Nephron (organoid): ENCODE results near the gene TBCEL.
"Not testable (repeated sequence)": the region's sequence is repeated elsewhere in the genome, so short reads cannot be mapped to it uniquely, and the experiment has no call there.

Experiments used
- H3K27ac Mint-ChIP-seq, 3 experiments: 2 replicates each; pipeline ENCODE4 v1.8.0; 2020; ENCODE audit warnings: mixed read lengths in 3 of 3, mild to moderate bottlenecking in 2 of 3, moderate library complexity in 1 of 3
- H3K27me3 Mint-ChIP-seq: 2 replicates; pipeline ENCODE4 v1.8.0; 2021; ENCODE audit warnings: low read depth, mild to moderate bottlenecking, moderate library complexity, mixed read lengths
- H3K36me3 Mint-ChIP-seq: 2 replicates; pipeline ENCODE4 v1.8.0; 2020; ENCODE audit warnings: low read depth, mixed read lengths
- H3K4me1 Mint-ChIP-seq: 2 replicates; pipeline ENCODE4 v1.8.0; 2020; ENCODE audit warnings: mixed read lengths
- H3K4me3 Mint-ChIP-seq, 3 experiments: 2 replicates each; pipeline ENCODE4 v1.8.0; 2020; ENCODE audit warnings: mild to moderate bottlenecking in 3 of 3, mixed read lengths in 3 of 3, moderate library complexity in 2 of 3
- H3K9me3 Mint-ChIP-seq: 2 replicates; pipeline ENCODE4 v1.8.0; 2020; ENCODE audit warnings: mixed read lengths
- TF ChIP-seq, protein P1 (sequence below), 3 experiments: fragments of 200-600 bp; sonication (generic); IDR thresholded peaks; one replicate each; pipeline ENCODE4 v1.5.0; 2021; ENCODE audit warnings: antibody characterized with exemption in 3 of 3; ENCODE audit not compliant: unreplicated experiment in 3 of 3

TBCEL gene

DNA sequence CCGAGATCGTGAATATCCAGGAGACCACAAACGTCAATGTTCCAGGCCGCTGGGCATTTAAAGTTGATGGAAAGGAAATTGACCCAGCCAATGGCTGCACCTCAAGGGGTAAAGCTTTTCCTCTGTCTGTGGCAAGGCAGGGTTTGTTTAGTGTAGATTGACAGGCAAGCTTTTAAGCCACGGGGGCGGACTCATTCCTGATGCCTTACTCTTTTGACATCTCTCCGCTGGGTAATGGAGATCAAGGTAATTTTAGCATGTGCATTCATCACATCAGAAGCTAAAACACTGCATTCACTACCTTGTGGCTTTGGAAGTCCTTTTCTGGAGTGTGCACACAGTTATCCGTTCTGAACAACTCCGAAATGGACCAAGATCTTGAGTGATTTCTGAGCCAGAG is 89.7 kb downstream of the TBCEL start:
- H3K9me3 Mint-ChIP-seq = no peaks in the 10 kb centered on the region
- no peak overlapping the region for H3K27ac Mint-ChIP-seq
- no peaks in the 10 kb centered on the region for H3K36me3 Mint-ChIP-seq
- peaks cover 29% of the 10 kb centered on the region for H3K4me1 Mint-ChIP-seq
- H3K4me3 Mint-ChIP-seq = no peak overlapping the region
- peaks cover 31% of the 10 kb centered on the region for H3K27me3 Mint-ChIP-seq
- TF ChIP-seq, protein P1, sequence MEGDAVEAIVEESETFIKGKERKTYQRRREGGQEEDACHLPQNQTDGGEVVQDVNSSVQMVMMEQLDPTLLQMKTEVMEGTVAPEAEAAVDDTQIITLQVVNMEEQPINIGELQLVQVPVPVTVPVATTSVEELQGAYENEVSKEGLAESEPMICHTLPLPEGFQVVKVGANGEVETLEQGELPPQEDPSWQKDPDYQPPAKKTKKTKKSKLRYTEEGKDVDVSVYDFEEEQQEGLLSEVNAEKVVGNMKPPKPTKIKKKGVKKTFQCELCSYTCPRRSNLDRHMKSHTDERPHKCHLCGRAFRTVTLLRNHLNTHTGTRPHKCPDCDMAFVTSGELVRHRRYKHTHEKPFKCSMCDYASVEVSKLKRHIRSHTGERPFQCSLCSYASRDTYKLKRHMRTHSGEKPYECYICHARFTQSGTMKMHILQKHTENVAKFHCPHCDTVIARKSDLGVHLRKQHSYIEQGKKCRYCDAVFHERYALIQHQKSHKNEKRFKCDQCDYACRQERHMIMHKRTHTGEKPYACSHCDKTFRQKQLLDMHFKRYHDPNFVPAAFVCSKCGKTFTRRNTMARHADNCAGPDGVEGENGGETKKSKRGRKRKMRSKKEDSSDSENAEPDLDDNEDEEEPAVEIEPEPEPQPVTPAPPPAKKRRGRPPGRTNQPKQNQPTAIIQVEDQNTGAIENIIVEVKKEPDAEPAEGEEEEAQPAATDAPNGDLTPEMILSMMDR (IDR thresholded peaks at IDR 0.05; ENCODE audit: unreplicated experiment in 3 of 3) = no peak

DNA sequence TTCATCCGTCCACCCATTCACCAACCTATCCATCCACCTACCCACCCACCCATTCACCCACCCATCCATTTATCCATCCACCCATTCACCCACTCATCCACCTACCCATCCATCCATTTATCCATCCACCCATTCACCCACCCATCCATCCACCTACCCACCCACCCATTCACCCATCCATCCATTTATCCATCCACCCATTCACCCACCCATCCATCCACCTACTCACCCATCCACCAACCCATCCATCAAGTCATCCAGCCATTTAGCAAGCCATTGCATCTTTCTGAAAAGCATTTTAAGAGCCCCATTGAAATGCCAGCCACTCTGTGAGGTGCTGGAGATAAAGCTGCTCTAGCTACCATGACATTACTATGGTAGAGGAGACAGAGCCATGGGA is 91.1 kb downstream of the TBCEL start:
- H3K4me3 Mint-ChIP-seq, H3K36me3 Mint-ChIP-seq, H3K9me3 Mint-ChIP-seq, H3K27ac Mint-ChIP-seq: not testable (repeated sequence)
- Mint-ChIP-seq H3K4me1 (peaks cover 22% of the 10 kb centered on the region), H3K27me3 (peaks cover 31% of the 10 kb centered on the region)

DNA sequence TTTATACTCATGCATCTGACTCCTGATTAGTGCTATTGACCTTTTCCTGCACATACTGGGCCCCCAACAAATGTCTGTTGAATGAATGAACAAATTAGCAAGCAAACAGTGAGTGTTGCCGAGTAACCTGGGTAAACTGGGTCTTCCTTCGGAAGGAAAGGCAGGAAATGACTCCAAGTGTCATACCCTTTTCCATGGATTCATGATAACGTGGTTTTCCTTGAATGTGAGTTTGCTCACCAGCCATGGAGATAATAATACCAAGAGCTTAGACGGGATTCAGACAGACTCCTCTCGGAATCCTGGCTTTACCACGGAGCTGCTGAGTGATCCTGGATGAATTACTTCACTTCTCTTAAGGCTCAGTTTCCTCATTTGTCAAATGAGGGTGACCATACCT is 93.9 kb downstream of the TBCEL start:
- Mint-ChIP-seq H3K27ac (no peak overlapping the region), H3K4me3 (no peak overlapping the region), H3K9me3 (peaks cover 10% of the 10 kb centered on the region), H3K27me3 (peaks cover 6% of the 10 kb centered on the region), H3K36me3 (peaks cover 6% of the 10 kb centered on the region), H3K4me1 (peaks cover under 1% of the 10 kb centered on the region)
- TF ChIP-seq, protein P1 (IDR thresholded peaks at IDR 0.05; ENCODE audit: unreplicated experiment in 3 of 3) = no peak

DNA sequence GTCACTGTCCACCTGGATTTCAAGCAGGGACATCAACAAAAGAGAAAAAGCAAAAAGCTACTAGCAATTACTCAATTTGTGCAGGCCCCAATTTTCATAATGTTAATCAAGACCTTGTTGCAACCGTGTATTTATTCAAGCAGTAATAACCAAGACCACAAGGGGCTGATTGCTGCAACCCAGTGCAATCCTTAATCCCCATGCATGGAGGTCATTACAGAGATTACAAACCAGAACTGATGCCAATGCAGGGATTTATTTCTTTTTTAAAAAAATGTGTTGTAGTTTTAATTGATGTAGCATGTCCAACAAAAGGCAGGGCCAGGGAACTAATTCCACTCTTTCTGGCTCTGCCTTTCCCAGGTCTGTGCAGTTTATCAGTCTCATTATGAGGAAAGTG is 95.5 kb downstream of the TBCEL start:
- Mint-ChIP-seq H3K9me3 (peaks cover 22% of the 10 kb centered on the region), H3K4me3 (no peak overlapping the region), H3K4me1 (no peaks in the 10 kb centered on the region), H3K27ac (no peak overlapping the region), H3K36me3 (peaks cover 18% of the 10 kb centered on the region), H3K27me3 (no peaks in the 10 kb centered on the region)
- TF ChIP-seq, protein P1 (IDR thresholded peaks at IDR 0.05; ENCODE audit: unreplicated experiment in 3 of 3) = no peak

DNA sequence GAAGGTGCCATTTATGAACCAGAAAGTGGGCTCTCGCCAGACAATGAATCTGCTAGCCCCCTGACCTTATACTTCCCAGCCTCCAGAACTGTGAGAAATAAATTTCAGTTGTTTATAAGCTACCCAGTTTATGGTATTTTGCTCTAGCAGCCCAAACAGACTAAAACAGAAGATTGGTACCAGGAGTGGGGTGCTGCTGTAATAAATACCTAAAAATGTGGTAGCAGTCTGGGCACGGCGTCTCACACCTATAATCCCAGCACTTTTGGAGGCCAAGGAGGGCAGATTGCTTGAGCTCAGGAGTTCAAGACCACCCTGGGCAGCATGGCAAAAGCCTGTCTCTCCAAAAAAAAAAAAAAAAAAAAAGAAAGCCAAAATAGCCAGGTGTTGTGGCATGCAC is 98.4 kb downstream of the TBCEL start:
- H3K4me3 Mint-ChIP-seq = no peak overlapping the region
- peaks cover 23% of the 10 kb centered on the region for H3K9me3 Mint-ChIP-seq
- TF ChIP-seq, protein P1 (IDR thresholded peaks at IDR 0.05; ENCODE audit: unreplicated experiment in 3 of 3) = no peak
- no peak overlapping the region for H3K27ac Mint-ChIP-seq
- peaks cover 18% of the 10 kb centered on the region for H3K36me3 Mint-ChIP-seq
- no peaks in the 10 kb centered on the region for H3K4me1 Mint-ChIP-seq
- H3K27me3 Mint-ChIP-seq = no peaks in the 10 kb centered on the region

DNA sequence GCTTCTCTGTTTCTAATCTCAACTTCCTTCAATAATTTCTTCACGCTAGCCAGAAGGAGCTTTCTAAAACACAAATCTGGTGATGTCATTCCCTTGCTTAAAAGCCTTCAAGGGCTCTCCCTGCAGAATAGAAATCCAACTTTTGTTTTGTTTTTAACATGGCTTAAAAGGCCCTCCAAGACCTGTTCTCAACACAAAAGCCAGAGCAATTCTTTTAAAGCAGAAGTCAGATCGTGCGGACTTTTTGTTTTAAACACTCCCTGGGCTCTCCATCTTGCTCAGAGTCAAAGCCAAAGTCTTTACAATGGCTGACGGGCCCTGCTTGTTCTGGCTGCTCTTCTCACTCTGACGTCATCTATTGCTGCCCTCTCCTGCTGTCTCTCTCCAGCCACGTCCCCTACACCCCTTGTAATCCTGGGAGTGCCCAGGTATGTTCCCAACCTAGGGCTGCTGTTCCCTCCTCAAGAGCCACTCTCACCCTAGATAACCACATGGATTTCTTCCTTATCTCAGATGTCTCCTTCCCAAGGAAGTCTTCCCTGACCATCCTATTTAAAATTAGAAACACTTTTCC is 99.7 kb downstream of the TBCEL start:
- TF ChIP-seq, protein P1 (IDR thresholded peaks at IDR 0.05; ENCODE audit: unreplicated experiment in 3 of 3) = no peak
- no peak overlapping the region for H3K4me3 Mint-ChIP-seq
- no peak overlapping the region for H3K27ac Mint-ChIP-seq
- peaks cover 21% of the 10 kb centered on the region for H3K36me3 Mint-ChIP-seq
- peaks cover 23% of the 10 kb centered on the region for H3K9me3 Mint-ChIP-seq
- no peaks in the 10 kb centered on the region for H3K27me3 Mint-ChIP-seq
- H3K4me1 Mint-ChIP-seq = no peaks in the 10 kb centered on the region
